GM12878 (cell line): ENCODE results near the gene IMMP2L. TPM values are rescaled to one million over a fixed set of nuclear protein-coding genes. Genes with fewer than 3 reads are reported as not detected.

ENCODE experiments used
- ATF7 ChIP-seq: fragments of 450-650 bp; IDR thresholded peaks from 2 replicates; pipeline ENCODE4 v1.6.1; 2016; ENCODE audit warnings: low read depth, mild to moderate bottlenecking
- polyA plus RNA-seq, 11 experiments: library from polyadenylated mRNA; depleted of rRNA in 4 of 11; unstranded in 6 of 11; stranded (reverse) in 5 of 11; fragments of >200 nt; fragmentation: Nextera tagmentation in 4 of 11; fragmentation: Illumina TruSeq in 1 of 11; extraction: Ambion mirVana in 4 of 11; extraction: Trizol in 1 of 11; gene quantifications; 1 replicate in 1 of 11; 2 replicates in 10 of 11; pipeline versions ENCODE4 v1.2.1 to v1.2.3, GENCODE V29; 2011 to 2016; ENCODE audit warnings: inconsistent platforms in 2 of 11, missing spikeins in 2 of 11, low read depth in 1 of 11
- total RNA-seq, 4 experiments: library from RNA; depleted of rRNA in 3 of 4; stranded (reverse); fragments of >200 nt in 3 of 4; fragmentation: Illumina TruSeq in 1 of 4; extraction: Trizol in 1 of 4; gene quantifications; 2 replicates each; pipeline versions ENCODE4 v1.2.1 to v1.2.3, GENCODE V29; 2013 to 2021
- TF ChIP-seq, protein P1 (sequence below): fragments of 450-650 bp; IDR thresholded peaks from 2 replicates; pipeline ENCODE4 v1.6.1; 2017; ENCODE audit warnings: mild to moderate bottlenecking, moderate library complexity
- TF ChIP-seq, protein P2 (sequence below): fragments of 450-650 bp; IDR thresholded peaks from 2 replicates; pipeline ENCODE4 v1.6.1; 2016; ENCODE audit warnings: mild to moderate bottlenecking, moderate library complexity, borderline replicate concordance
- TF ChIP-seq, protein P3 (sequence below): fragments of 450-650 bp; IDR thresholded peaks from 2 replicates; pipeline ENCODE4 v1.6.1; 2016; ENCODE audit warnings: mild to moderate bottlenecking

The IMMP2L gene
- total and polyA plus RNA-seq, 10 of the 15 experiments (the other 5 are each of a cell fraction or from before 2014, with no cell fraction given), result 12.6 to 46.3 (median 19.6) TPM

DNA sequence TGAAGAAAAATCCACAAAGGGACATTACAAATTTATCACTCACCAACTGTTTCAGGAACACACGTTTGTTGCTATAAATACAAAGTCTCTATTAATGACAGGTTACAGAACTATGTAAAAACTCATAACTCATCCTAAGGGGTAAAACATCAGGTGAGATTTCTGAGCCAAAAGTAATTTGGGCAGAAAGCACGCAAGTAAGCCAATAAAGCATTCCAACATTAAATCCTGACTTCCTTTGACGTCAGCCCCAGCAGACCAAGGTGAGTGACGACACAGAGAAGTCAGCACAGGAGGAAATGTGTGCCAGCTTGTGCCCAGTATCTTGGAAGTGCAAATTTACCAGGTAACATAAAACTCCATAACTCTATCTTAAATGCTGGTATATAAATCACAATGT lies 45.7 kb downstream of the IMMP2L start (continued):
- TF ChIP-seq, protein P1, sequence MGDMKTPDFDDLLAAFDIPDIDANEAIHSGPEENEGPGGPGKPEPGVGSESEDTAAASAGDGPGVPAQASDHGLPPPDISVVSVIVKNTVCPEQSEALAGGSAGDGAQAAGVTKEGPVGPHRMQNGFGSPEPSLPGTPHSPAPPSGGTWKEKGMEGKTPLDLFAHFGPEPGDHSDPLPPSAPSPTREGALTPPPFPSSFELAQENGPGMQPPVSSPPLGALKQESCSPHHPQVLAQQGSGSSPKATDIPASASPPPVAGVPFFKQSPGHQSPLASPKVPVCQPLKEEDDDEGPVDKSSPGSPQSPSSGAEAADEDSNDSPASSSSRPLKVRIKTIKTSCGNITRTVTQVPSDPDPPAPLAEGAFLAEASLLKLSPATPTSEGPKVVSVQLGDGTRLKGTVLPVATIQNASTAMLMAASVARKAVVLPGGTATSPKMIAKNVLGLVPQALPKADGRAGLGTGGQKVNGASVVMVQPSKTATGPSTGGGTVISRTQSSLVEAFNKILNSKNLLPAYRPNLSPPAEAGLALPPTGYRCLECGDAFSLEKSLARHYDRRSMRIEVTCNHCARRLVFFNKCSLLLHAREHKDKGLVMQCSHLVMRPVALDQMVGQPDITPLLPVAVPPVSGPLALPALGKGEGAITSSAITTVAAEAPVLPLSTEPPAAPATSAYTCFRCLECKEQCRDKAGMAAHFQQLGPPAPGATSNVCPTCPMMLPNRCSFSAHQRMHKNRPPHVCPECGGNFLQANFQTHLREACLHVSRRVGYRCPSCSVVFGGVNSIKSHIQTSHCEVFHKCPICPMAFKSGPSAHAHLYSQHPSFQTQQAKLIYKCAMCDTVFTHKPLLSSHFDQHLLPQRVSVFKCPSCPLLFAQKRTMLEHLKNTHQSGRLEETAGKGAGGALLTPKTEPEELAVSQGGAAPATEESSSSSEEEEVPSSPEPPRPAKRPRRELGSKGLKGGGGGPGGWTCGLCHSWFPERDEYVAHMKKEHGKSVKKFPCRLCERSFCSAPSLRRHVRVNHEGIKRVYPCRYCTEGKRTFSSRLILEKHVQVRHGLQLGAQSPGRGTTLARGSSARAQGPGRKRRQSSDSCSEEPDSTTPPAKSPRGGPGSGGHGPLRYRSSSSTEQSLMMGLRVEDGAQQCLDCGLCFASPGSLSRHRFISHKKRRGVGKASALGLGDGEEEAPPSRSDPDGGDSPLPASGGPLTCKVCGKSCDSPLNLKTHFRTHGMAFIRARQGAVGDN, result no peak
- TF ChIP-seq, protein P2, sequence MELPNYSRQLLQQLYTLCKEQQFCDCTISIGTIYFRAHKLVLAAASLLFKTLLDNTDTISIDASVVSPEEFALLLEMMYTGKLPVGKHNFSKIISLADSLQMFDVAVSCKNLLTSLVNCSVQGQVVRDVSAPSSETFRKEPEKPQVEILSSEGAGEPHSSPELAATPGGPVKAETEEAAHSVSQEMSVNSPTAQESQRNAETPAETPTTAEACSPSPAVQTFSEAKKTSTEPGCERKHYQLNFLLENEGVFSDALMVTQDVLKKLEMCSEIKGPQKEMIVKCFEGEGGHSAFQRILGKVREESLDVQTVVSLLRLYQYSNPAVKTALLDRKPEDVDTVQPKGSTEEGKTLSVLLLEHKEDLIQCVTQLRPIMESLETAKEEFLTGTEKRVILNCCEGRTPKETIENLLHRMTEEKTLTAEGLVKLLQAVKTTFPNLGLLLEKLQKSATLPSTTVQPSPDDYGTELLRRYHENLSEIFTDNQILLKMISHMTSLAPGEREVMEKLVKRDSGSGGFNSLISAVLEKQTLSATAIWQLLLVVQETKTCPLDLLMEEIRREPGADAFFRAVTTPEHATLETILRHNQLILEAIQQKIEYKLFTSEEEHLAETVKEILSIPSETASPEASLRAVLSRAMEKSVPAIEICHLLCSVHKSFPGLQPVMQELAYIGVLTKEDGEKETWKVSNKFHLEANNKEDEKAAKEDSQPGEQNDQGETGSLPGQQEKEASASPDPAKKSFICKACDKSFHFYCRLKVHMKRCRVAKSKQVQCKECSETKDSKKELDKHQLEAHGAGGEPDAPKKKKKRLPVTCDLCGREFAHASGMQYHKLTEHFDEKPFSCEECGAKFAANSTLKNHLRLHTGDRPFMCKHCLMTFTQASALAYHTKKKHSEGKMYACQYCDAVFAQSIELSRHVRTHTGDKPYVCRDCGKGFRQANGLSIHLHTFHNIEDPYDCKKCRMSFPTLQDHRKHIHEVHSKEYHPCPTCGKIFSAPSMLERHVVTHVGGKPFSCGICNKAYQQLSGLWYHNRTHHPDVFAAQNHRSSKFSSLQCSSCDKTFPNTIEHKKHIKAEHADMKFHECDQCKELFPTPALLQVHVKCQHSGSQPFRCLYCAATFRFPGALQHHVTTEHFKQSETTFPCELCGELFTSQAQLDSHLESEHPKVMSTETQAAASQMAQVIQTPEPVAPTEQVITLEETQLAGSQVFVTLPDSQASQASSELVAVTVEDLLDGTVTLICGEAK, result no peak
- TF ChIP-seq, protein P3, sequence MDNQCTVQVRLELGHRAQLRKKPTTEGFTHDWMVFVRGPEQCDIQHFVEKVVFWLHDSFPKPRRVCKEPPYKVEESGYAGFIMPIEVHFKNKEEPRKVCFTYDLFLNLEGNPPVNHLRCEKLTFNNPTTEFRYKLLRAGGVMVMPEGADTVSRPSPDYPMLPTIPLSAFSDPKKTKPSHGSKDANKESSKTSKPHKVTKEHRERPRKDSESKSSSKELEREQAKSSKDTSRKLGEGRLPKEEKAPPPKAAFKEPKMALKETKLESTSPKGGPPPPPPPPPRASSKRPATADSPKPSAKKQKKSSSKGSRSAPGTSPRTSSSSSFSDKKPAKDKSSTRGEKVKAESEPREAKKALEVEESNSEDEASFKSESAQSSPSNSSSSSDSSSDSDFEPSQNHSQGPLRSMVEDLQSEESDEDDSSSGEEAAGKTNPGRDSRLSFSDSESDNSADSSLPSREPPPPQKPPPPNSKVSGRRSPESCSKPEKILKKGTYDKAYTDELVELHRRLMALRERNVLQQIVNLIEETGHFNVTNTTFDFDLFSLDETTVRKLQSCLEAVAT, result no peak
- no peak for TF ChIP-seq ATF7
- TF ChIP-seq, all 136 proteins: peak for 0
